Measurements from ENCODE around the gene PFKFB4.

GRCh38 chr3:48558493-48559134, 2.0 kb upstream of the PFKFB4 start:
- TF ChIP-seq POLR2A (IDR thresholded peaks at IDR 0.05; ENCODE audit: extremely low read depth, insufficient read length) (no peak), CTCF (IDR thresholded peaks at IDR 0.05; ENCODE audit: low read depth, low read length) (no peak), MYC (IDR thresholded peaks at IDR 0.05; ENCODE audit: low read depth, low read length) (no peak)
